GM18909 (cell line): ENCODE measurements around the gene RNF208.
"Not testable (repeated sequence)": the region's sequence is repeated elsewhere in the genome, so short reads cannot be mapped to it uniquely, and the experiment has no call there.

ENCODE experiments used
- ATAC-seq: cut with Tn5 transposase; IDR thresholded peaks from one replicate; pipeline ENCODE4 v1.9.1; 2021; ENCODE audit warnings: mild to moderate bottlenecking; ENCODE audit not compliant: unreplicated experiment, poor library complexity

RNF208 gene

GRCh38 chr9:137222190-137223077, at the start of gene RNF208:
RNF208 (minus strand) TSS chr9:137222240; CDS start chr9:137221212, 1,028 bp downstream.
- ATAC-seq = no peak

GRCh38 chr9:137271696-137272076, 49.6 kb upstream of the RNF208 start:
- ATAC-seq = no peak

- ATAC-seq = no peak
Observed at GRCh38 chr9:137270929-137271695, 49.1 kb upstream of the RNF208 start.

GRCh38 chr9:137269231-137269772, 47.3 kb upstream of the RNF208 start:
- ATAC-seq = no peak

GRCh38 chr9:137268538-137269201, 46.6 kb upstream of the RNF208 start:
- no peak for ATAC-seq

GRCh38 chr9:137267933-137268355, 45.9 kb upstream of the RNF208 start:
- ATAC-seq = no peak

- ATAC-seq = no peak
Observed at GRCh38 chr9:137266585-137267453, 44.8 kb upstream of the RNF208 start.

GRCh38 chr9:137266162-137266527, 44.1 kb upstream of the RNF208 start:
- no peak for ATAC-seq

- ATAC-seq = no peak
Observed at GRCh38 chr9:137265496-137266161, 43.6 kb upstream of the RNF208 start.

GRCh38 chr9:137264067-137264466, 42.0 kb upstream of the RNF208 start:
- no peak for ATAC-seq

- ATAC-seq = no peak
Observed at GRCh38 chr9:137263506-137263905, 41.5 kb upstream of the RNF208 start.

- ATAC-seq = no peak
Observed at GRCh38 chr9:137262909-137263285, 40.9 kb upstream of the RNF208 start.

GRCh38 chr9:137262173-137262908, 40.3 kb upstream of the RNF208 start:
- ATAC-seq = not testable (repeated sequence)

GRCh38 chr9:137256856-137257255, 34.8 kb upstream of the RNF208 start:
- no peak for ATAC-seq

- no peak for ATAC-seq
Observed at GRCh38 chr9:137256362-137256761, 34.3 kb upstream of the RNF208 start.

GRCh38 chr9:137255448-137256114, 33.5 kb upstream of the RNF208 start:
- ATAC-seq = peak; percentile 33

GRCh38 chr9:137254624-137255447, 32.8 kb upstream of the RNF208 start, which contains the start of gene NELFB:
NELFB (plus strand) TSS chr9:137255327.
- ATAC-seq = peak; percentile 76
